Fibroblast of lung (primary cell): ENCODE measurements around the gene DNAJB1. TPM values are rescaled to one million over a fixed set of nuclear protein-coding genes. Genes with fewer than 3 reads are reported as not detected.

Source experiments
- DNase-seq, 2 donors: peaks; one replicate each; pipeline versions ENCODE4 v3.0.0 to v3.0.0-alpha.2; 2010; ENCODE audit warnings: low read depth in 2 of 2
- H2AFZ ChIP-seq: 2 replicates; pipeline ENCODE4 v1.5.1; 2012; ENCODE audit warnings: low read length, control low read depth, inconsistent platforms
- H3K27ac ChIP-seq: 2 replicates; pipeline ENCODE4 v1.5.1; 2011; ENCODE audit warnings: low read length, control low read depth; ENCODE audit not compliant: insufficient read depth
- H3K27me3 ChIP-seq: 2 replicates; pipeline ENCODE4 v1.5.1; 2011; ENCODE audit warnings: mild to moderate bottlenecking, low read length; ENCODE audit not compliant: control insufficient read depth, insufficient read depth
- H3K36me3 ChIP-seq: 2 replicates; pipeline ENCODE4 v1.5.1; 2011; ENCODE audit warnings: low read length; ENCODE audit not compliant: control insufficient read depth, insufficient read depth
- H3K4me1 ChIP-seq: 2 replicates; pipeline ENCODE4 v1.5.1; 2011; ENCODE audit warnings: low read length; ENCODE audit not compliant: control insufficient read depth, insufficient read depth; ENCODE audit errors: extremely low read depth
- H3K4me2 ChIP-seq: 2 replicates; pipeline ENCODE4 v1.5.1; 2011; ENCODE audit warnings: low read length, control low read depth; ENCODE audit not compliant: insufficient read depth; ENCODE audit errors: extremely low read depth
- H3K4me3 ChIP-seq, 4 experiments: fragments of 200-600 bp in 1 of 4; sonication (generic) in 1 of 4; replicated peaks in 1 of 4; 2 replicates each; pipeline ENCODE4 v1.5.1; 2011 to 2016; ENCODE audit warnings: low read length in 4 of 4, low read depth in 3 of 4, mild to moderate bottlenecking in 3 of 4, control low read depth in 2 of 4, inconsistent platforms in 1 of 4, mixed read lengths in 1 of 4; ENCODE audit not compliant: insufficient read depth in 1 of 4; ENCODE audit errors: control extremely low read depth in 1 of 4
- H3K79me2 ChIP-seq: 2 replicates; pipeline ENCODE4 v1.5.1; 2012; ENCODE audit warnings: mild to moderate bottlenecking, low read length, inconsistent platforms; ENCODE audit not compliant: control insufficient read depth, insufficient read depth
- H3K9ac ChIP-seq: 2 replicates; pipeline ENCODE4 v1.5.1; 2011; ENCODE audit warnings: mild to moderate bottlenecking, low read length, control low read depth; ENCODE audit not compliant: insufficient read depth
- H3K9me3 ChIP-seq: 2 replicates; pipeline ENCODE4 v1.5.1; 2012; ENCODE audit warnings: low read depth, low read length; ENCODE audit not compliant: control insufficient read depth, insufficient read depth
- H4K20me1 ChIP-seq: 2 replicates; pipeline ENCODE4 v1.5.1; 2011; ENCODE audit warnings: low read length; ENCODE audit not compliant: control insufficient read depth, insufficient read depth; ENCODE audit errors: extremely low read depth
- EZH2 ChIP-seq: IDR thresholded peaks from 2 replicates; pipeline ENCODE4 v1.5.1; 2012; ENCODE audit warnings: low read length, control low read depth, mild to moderate bottlenecking; ENCODE audit errors: missing control alignments
- polyA minus RNA-seq: library from RNA; depleted of rRNA, polyadenylated mRNA; stranded (reverse); fragments of >200 nt; gene quantifications from 2 replicates; pipeline ENCODE4 v1.2.3, GENCODE V29; 2011; ENCODE audit warnings: low replicate concordance
- polyA plus RNA-seq, 2 donors: library from polyadenylated mRNA; depleted of rRNA in 1 of 2; stranded (reverse) in 1 of 2; unstranded in 1 of 2; fragments of >200 nt; gene quantifications; 2 replicates each; pipeline ENCODE4 v1.2.1, GENCODE V29; 2011 to 2012; ENCODE audit warnings: missing spikeins in 1 of 2
- total RNA-seq: library from RNA; depleted of rRNA; stranded (reverse); fragments of >200 nt; gene quantifications from 2 replicates; pipeline ENCODE4 v1.2.1, GENCODE V29; 2014
- TF ChIP-seq, protein P1 (sequence below), 2 donors: IDR thresholded peaks in 1 of 2; conservative IDR thresholded peaks in 1 of 2; 1 replicate in 1 of 2; 2 replicates in 1 of 2; pipeline ENCODE4 v1.5.1; 2011 to 2012; ENCODE audit warnings: low read length in 2 of 2, control low read depth in 1 of 2, inconsistent platforms in 1 of 2, low read depth in 1 of 2, mild to moderate bottlenecking in 1 of 2

The DNAJB1 gene
- 77.3 and 87.7 TPM in 2 replicates for total RNA-seq
- 87.3 and 148 TPM in 2 replicates for polyA plus RNA-seq
- 69.4 and 112 TPM in 2 replicates for polyA plus RNA-seq (2012)
- polyA minus RNA-seq, result 85.1 and 207 TPM in 2 replicates

DNA sequence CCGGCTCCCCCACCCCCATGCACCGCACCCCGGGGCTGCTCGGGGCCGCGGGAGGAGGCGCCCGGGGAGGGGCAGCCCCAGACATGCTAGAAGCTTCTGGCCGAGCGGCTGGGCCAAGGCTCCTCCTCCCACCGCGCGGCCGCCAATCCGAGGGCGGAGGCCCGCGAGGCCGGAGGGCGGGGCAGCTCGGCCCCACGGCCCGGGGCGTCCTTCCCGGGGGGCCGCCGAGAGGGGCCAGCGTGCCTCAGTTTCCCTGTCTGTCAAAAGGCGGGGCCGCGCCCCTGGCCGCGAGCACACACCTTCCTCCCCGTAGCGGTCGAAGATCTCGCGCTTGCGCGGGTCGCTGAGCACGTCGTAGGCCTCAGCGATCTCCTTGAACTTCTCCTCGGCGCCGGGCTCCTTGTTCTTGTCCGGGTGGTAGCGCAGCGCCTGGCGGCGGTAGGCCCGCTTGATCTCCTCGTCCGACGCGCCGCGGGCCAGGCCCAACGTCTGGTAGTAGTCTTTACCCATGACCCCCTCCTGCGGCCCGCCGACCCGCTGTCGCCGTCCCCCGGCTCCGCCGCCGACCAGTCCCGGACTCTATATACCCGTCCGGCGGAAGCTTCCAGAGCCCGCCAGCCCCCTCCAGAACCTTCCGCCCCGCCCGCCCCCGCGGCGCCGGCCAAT, at the start of gene DNAJB1:
DNAJB1 (minus strand) TSS at position 558 of the 666 bp plus-strand sequence; CDS start at position 510, 48 bp downstream.
- peaks cover 18% of the 10 kb centered on the region for H3K4me1 ChIP-seq
- no peaks in the 10 kb centered on the region for H3K9me3 ChIP-seq
- H3K4me3 ChIP-seq, result peak within 1 kb of the TSS; percentile 92 to 98 (median 96)
- TF ChIP-seq, protein P1, sequence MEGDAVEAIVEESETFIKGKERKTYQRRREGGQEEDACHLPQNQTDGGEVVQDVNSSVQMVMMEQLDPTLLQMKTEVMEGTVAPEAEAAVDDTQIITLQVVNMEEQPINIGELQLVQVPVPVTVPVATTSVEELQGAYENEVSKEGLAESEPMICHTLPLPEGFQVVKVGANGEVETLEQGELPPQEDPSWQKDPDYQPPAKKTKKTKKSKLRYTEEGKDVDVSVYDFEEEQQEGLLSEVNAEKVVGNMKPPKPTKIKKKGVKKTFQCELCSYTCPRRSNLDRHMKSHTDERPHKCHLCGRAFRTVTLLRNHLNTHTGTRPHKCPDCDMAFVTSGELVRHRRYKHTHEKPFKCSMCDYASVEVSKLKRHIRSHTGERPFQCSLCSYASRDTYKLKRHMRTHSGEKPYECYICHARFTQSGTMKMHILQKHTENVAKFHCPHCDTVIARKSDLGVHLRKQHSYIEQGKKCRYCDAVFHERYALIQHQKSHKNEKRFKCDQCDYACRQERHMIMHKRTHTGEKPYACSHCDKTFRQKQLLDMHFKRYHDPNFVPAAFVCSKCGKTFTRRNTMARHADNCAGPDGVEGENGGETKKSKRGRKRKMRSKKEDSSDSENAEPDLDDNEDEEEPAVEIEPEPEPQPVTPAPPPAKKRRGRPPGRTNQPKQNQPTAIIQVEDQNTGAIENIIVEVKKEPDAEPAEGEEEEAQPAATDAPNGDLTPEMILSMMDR (conservative IDR thresholded peaks at IDR 0.05 in 1 of 2, IDR thresholded peaks at IDR 0.05 in 1 of 2; ENCODE audit: low read depth in 1 of 2, low read length in 2 of 2), result no peak
- no peak for TF ChIP-seq EZH2
- no peaks in the 10 kb centered on the region for H4K20me1 ChIP-seq
- H3K36me3 ChIP-seq, result peaks cover 22% of the 10 kb centered on the region
- H3K79me2 ChIP-seq, result peaks cover 39% of the 10 kb centered on the region
- H3K4me2 ChIP-seq, result peak within 1 kb of the TSS; percentile 100
- H3K9ac ChIP-seq, result peak within 1 kb of the TSS; percentile 98
- H2AFZ ChIP-seq, result peak within 1 kb of the TSS; percentile 73
- H3K27ac ChIP-seq, result peak within 1 kb of the TSS; percentile 99
- no peaks in the 10 kb centered on the region for H3K27me3 ChIP-seq
- DNase-seq, result peak; percentile 75 to 77

DNA sequence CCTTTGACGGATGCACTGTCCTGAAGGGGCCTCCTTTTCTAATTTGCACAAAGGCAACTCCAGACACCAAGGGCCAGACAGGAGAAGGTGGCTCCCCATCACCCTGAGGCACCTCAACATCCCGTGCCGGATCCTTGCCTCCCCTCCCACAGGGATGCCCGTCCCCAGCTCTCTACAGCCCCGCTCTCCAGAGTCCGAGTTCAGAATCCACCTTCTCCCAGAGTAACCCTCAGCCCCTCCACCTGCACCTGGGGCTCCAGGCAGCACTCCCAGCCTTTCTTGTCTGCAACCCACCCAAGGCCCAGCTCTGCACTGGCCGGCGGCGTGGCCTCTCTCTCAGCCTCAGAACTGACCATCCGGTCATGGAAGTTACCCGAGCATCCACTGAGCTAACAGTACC, 48.9 kb upstream of the DNAJB1 start:
- Histone ChIP-seq H2AFZ (no peak overlapping the region), H3K4me2 (no peak overlapping the region), H3K36me3 (peaks cover 7% of the 10 kb centered on the region), H4K20me1 (no peaks in the 10 kb centered on the region), H3K27me3 (no peaks in the 10 kb centered on the region), H3K27ac (no peak overlapping the region), H3K79me2 (peaks cover 18% of the 10 kb centered on the region), H3K4me3 (no peak overlapping the region), H3K9ac (no peak overlapping the region), H3K4me1 (peaks cover 4% of the 10 kb centered on the region), H3K9me3 (no peaks in the 10 kb centered on the region)
- DNase-seq, result no peak
- TF ChIP-seq, protein P1 (conservative IDR thresholded peaks at IDR 0.05 in 1 of 2, IDR thresholded peaks at IDR 0.05 in 1 of 2; ENCODE audit: low read depth in 1 of 2, low read length in 2 of 2), result no peak
- TF ChIP-seq EZH2, result no peak

DNA sequence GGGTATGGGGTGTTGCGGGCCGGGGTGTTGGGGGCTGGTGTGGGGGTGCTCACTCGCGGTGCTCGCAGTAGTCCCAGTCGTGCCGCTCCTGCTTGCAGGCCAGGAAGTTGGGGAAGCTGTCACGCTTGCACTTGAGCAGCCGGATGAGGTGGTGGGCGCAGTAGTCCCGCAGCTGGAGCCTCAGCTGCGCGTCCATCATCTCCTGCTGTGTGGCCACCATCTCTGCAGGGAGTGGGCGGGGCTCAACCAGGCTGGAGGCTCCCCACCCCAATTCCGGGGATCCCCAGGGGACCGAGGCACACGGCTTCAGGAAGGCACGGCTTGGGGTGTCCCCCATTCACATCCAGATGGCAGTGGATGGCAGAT, 48.5 kb upstream of the DNAJB1 start:
- no peak overlapping the region for H3K4me3 ChIP-seq
- no peak overlapping the region for H2AFZ ChIP-seq
- H3K9me3 ChIP-seq, result no peaks in the 10 kb centered on the region
- no peak overlapping the region for H3K27ac ChIP-seq
- H3K36me3 ChIP-seq, result peaks cover 7% of the 10 kb centered on the region
- H3K27me3 ChIP-seq, result no peaks in the 10 kb centered on the region
- H3K79me2 ChIP-seq, result peaks cover 16% of the 10 kb centered on the region
- peaks cover 6% of the 10 kb centered on the region for H3K4me1 ChIP-seq
- H4K20me1 ChIP-seq, result no peaks in the 10 kb centered on the region
- TF ChIP-seq, protein P1 (conservative IDR thresholded peaks at IDR 0.05 in 1 of 2, IDR thresholded peaks at IDR 0.05 in 1 of 2; ENCODE audit: low read depth in 1 of 2, low read length in 2 of 2), result no peak
- TF ChIP-seq EZH2, result no peak
- no peak for DNase-seq
- H3K9ac ChIP-seq, result no peak overlapping the region
- no peak overlapping the region for H3K4me2 ChIP-seq
